Brain microvascular endothelial cell (primary cell): Measurements from ENCODE around the gene RIPOR3.

ENCODE experiments used
- DNase-seq: peaks from one replicate; pipeline ENCODE4 v3.0.0-alpha.2; 2020
- H3K27ac ChIP-seq: fragments of 250-450 bp; sonication (Bioruptor Pico); 2 replicates; pipeline ENCODE4 v1.5.1; 2020; ENCODE audit warnings: mild to moderate bottlenecking, moderate library complexity
- H3K27me3 ChIP-seq: fragments of 250-450 bp; sonication (Bioruptor Pico); replicated peaks from 2 replicates; pipeline ENCODE4 v1.5.1; 2020; ENCODE audit warnings: mild to moderate bottlenecking
- H3K36me3 ChIP-seq: fragments of 250-450 bp; sonication (Bioruptor Pico); replicated peaks from 2 replicates; pipeline ENCODE4 v1.5.1; 2020; ENCODE audit warnings: mild to moderate bottlenecking
- H3K4me3 ChIP-seq: 2 replicates; pipeline ENCODE4 v1.5.1; 2011; ENCODE audit warnings: low read depth, mild to moderate bottlenecking, control low read depth, low read length, moderate library complexity
- in situ Hi-C: cut with HindIII; loops from 2 replicates; pipeline ENCODE4 v1.10.0; 2017; ENCODE audit warnings: low sequenced_read_pairs, low pct_ligation_motif_present
- TF ChIP-seq, protein P1 (sequence below): IDR thresholded peaks from 2 replicates; pipeline ENCODE4 v1.5.1; 2011; ENCODE audit warnings: low read depth, mild to moderate bottlenecking, moderate library complexity, low read length, control low read depth, inconsistent platforms; ENCODE audit errors: missing control alignments

RIPOR3 gene

DNA sequence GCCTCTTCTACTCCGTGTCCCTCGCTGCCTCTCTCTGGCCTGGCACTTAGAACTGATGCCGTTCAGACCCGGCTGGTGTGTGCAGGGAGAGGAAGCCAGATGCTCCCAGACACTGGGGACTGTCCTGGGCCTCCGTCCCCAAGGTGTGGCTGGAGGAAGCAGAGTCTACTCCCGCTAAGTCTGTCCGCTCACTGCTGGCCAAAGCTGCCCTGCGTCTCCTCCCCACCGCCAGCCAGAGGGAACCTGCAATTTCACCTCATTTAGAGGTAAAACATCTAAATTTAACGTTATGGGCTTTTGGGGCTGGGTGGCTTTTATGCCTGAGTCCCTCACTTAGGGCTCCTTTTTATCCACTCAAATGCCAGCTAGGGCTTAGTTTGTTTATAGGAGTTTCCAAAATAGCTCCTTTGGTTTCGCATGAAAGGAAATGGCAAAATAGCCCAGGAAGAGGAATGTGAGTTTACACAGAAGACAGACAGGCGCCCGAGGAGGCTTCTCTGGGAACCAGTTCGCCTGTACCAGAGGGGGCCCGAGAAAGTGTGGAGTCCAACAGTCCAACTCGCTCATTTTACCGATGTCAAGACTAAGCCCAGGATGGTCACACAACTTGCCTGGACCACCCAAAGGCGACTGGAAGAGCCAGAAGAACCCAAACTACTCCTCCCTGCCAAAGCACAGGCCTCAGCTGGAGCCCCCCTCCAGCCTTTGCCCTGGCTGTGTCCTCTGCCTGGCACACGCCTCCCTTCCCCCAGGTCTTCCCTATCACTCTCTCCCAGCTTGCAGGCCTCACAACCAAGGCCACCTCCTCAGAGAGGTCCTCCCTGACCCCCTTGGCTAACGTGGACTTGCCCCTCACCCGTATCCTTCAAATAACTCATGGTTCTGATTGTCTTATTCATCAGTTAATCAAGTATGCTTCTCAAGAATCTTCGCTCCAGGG is 54.5 kb downstream of the RIPOR3 start:
- Histone ChIP-seq H3K27ac (no peak overlapping the region), H3K36me3 (no peaks in the 10 kb centered on the region), H3K4me3 (no peak overlapping the region), H3K27me3 (no peaks in the 10 kb centered on the region)
- in situ Hi-C loops = no loop called here
- DNase-seq = no peak
- TF ChIP-seq, protein P1, sequence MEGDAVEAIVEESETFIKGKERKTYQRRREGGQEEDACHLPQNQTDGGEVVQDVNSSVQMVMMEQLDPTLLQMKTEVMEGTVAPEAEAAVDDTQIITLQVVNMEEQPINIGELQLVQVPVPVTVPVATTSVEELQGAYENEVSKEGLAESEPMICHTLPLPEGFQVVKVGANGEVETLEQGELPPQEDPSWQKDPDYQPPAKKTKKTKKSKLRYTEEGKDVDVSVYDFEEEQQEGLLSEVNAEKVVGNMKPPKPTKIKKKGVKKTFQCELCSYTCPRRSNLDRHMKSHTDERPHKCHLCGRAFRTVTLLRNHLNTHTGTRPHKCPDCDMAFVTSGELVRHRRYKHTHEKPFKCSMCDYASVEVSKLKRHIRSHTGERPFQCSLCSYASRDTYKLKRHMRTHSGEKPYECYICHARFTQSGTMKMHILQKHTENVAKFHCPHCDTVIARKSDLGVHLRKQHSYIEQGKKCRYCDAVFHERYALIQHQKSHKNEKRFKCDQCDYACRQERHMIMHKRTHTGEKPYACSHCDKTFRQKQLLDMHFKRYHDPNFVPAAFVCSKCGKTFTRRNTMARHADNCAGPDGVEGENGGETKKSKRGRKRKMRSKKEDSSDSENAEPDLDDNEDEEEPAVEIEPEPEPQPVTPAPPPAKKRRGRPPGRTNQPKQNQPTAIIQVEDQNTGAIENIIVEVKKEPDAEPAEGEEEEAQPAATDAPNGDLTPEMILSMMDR = no peak

DNA sequence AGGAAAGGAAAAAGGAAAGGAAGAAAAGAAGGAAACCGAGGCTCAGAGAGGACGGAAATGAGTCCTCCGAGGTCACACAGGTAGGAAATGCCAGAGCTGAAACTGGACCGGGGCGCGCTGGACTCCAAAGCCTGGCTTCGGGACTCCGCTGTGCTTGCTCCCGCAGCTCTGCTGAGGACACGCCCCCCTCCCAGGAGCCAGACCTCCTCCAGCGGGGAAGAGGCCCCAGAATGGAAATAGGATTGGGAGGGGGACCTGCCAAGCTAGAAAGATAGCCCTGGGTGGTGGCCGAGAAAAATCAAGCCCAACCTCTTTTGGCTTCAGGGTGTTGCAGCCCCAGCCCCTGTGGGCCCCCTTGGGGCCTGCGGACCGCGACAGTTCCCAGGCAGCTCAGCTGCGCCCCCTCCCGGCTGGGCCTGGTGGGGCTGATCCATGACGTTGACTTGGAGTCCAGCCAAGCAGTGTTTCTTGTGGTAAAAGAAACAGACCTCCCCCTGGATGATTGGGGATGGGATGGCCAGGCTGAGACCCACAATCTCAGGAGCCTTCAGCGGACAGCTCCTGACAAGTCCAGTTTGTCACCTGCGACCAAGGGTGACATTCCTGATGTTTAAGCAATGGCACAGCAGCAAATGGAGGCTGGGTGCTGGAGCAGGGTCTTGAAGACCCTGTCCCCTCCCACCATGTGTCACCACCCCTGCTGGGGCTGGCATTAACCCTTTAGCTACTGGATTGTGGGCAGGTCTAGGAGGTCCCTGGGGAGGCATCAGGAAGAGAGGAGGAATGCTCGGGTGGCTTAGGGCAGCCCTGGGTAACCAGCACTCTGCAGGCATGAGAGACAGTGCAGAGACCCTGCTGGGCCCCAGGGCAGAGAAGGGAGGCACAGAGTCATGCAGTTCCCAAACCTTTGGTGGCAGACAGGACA is 55.4 kb downstream of the RIPOR3 start:
- in situ Hi-C loops = no loop called here
- Histone ChIP-seq H3K27ac (no peak overlapping the region), H3K27me3 (no peaks in the 10 kb centered on the region), H3K36me3 (no peaks in the 10 kb centered on the region), H3K4me3 (no peak overlapping the region)
- TF ChIP-seq, protein P1 = peak; percentile 98
- peak; percentile 56 for DNase-seq

DNA sequence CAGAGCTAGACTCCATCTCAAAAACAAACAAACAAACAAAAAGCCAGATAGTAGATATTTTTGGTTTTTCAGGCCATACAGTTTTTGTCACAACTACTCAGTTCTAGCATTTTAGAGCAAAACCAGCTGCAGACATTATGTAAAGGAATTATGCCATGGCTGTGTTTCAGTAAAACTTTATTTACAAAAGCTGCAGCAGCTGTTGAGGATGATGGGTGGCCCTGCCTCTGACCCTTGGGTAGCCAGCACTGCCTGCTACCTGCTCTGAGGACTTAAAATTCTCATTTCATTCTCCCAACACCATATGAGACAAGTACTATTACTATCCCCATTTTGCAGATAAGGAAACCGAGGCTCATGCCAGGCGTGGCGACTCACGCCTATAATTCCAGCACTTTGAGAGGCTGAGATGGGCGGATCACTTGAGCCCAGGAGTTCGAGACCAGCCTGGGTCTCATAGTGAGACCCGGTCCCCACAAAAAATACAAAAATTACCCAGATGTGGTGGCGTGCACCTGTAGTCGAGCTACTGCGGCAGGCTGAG is 56.3 kb downstream of the RIPOR3 start:
- H3K27ac ChIP-seq = no peak overlapping the region

DNA sequence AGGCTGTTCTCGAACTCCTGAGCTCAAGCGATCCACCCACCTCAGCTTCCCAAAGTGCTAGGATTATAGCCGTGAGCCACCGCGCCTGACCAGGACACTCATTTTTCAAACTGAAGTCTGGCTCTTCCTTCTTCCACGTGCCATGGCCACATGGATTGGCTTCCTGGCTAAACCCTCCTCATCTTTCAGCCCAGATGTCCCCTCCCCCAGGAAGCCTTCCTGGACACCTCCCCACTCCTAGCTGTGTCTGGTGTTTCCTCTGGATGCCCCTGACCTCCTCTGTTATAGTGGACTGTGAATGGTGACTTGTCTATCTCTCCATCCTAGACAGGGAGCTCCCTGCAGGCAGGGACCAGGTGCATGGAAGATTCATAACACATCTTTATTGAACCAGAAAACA is 57.2 kb downstream of the RIPOR3 start:
- H3K27ac ChIP-seq = no peak overlapping the region
- DNase-seq = no peak
- in situ Hi-C loops = no loop called here

More for the DNA sequence above, 56.3 kb downstream of the RIPOR3 start:
- H3K4me3 ChIP-seq = no peak overlapping the region
- H3K36me3 ChIP-seq = no peaks in the 10 kb centered on the region
- in situ Hi-C loops = no loop called here
- DNase-seq = no peak
- TF ChIP-seq, protein P1 = no peak
- H3K27me3 ChIP-seq = no peaks in the 10 kb centered on the region

DNA sequence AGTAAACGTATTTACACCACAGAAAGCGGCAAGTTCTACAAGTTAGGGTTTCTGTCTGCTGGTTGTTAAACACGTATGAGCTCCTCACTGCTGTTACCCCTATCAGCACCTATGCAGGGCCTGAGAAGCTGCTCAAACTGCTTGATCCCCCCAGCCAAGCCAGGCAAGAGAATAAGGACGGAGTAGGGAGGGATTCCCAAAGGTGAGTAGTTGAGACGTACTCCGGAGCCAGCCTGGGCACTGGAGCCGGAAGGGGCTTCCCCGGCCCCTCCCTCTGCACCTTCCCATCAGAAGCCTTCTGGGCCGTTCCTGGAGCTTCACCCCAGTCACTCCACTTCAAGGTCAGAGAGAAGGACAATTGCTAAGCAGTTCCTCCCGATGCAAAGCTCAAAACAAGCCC is 58.0 kb downstream of the RIPOR3 start:
- no peaks in the 10 kb centered on the region for H3K36me3 ChIP-seq
- in situ Hi-C loops = no loop called here
- no peaks in the 10 kb centered on the region for H3K27me3 ChIP-seq
- H3K27ac ChIP-seq = no peak overlapping the region
- no peak for DNase-seq
- TF ChIP-seq, protein P1 = no peak
- H3K4me3 ChIP-seq = no peak overlapping the region

More for the DNA sequence above, 57.2 kb downstream of the RIPOR3 start:
- TF ChIP-seq, protein P1 = no peak
- Histone ChIP-seq H3K27me3 (no peaks in the 10 kb centered on the region), H3K36me3 (no peaks in the 10 kb centered on the region), H3K4me3 (no peak overlapping the region)
